GM21515 (cell line): ENCODE results near the gene MYCBPAP.

Experiments
- ATAC-seq: cut with Tn5 transposase; IDR thresholded peaks from one replicate; pipeline ENCODE4 v1.9.1; 2021; ENCODE audit not compliant: unreplicated experiment

MYCBPAP gene

DNA sequence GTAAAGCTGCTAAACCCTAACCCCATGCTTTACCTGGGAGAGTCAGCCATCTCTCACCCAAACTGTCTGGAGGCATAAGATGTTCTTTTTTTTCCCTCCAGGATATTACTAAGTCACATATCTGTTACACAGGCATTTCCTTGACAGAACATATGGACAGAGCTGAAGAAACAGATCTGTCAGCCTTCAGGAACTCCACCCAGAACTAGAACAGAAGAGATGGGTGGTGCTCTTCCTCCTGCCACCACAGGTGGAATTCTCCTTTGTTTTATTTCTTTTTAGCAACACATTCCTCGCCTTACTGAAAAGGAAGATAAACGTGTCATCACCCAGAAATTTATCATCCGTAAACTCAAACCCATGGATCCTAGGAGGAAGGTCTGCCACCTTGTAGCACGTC lies 8.8 kb downstream of the MYCBPAP start:
- no peak for ATAC-seq

DNA sequence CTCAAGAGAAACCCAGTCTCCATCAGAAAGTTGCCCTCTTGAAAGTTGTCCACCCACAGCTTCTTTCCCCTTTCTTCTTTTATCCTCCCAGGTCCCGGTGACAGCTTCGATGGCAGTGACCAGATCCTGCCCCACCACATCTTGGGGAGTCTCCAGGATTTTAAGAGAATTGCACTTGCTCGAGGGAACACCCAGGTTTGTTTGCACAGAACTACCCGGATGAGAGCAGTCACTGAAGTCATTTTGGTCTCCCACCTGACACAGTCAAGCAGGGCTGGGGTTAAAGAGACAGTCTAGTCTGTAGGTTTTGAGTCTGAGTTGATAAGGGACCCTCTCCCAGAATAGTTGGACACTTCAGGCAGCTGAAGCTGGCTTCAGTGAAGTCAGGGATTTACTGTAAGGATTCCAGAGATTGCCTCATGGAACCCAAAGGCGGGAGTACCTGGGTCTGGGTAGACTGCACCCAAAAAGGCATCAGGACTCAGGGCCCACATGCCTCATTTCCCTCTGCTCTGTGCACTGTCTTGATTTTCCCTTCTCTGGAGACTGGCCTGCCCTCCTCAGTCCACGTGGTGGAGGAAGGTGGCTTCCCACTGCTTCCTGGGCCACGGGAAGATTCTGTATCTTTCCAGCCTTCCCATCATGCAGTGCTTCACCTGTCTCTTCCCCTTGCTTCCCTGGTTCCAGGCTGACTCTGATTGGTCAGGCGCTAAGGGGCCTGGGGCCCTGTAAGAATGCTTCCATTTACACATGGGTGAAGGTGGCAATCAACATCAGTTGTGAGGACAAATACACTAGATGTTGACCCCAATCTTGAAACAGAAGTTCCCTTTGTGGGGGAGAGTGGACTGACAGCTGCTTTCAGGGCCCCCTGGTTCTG lies 9.5 kb downstream of the MYCBPAP start:
- no peak for ATAC-seq

DNA sequence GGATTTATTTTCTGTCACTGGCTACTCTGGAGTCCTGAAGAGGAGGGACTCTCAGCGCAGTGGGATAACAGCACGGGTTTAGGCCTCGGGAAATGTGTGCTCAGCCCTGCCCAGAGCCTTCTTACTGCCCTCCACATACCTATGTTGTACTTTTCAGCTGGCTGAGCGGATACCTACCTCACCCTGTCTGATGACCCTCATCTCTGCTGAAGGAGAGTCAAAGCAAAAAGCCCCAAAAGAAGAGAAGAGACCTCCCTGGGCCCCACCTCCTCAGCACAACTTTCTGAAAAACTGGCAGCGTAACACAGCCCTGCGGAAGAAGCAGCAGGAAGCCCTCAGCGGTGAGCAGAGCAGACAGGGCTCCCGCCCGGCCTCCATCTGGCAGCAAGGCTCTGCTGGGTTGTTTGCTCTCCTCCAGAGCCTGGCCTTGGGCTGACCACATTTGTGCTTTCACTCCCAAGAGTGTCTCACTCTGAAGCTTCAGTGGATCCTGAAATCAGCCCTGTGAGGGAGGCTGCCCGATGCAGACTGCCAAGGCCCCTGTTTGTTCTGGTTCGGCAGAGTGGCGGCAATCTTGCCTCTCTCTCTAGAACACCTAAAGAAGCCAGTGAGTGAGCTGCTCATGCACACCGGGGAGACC lies 10.3 kb downstream of the MYCBPAP start:
- no peak for ATAC-seq

DNA sequence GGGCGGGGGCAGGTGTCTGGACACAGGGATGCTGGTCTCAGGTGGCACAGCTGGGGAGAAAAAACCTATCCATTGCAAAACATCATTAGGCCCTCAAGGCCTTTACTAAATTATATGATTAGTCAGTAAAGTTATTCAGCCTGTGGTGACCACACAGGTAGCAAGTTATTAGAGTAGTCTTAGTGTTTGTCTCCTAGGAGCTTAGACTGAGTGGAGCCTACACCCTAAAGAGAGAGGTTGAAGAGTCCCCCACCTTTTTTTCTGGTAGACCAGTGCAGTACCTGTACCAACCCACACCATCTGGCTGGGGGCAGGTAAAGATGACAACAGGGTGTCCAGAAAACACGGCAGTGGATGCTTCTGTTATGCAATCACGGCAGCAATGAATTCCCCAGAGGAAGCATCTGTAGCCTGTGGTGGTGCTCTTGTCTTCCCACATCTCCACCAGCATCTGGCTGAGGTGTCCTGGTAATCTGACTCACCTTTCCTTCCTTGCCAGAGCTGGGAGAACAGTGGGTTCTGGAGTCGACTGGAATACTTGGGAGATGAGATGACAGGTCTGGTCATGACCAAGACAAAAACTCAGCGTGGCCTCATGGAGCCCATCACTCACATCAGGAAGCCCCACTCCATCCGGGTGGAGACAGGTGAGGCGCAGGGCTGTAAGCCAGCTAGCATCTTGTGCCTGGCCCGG lies 11.0 kb downstream of the MYCBPAP start:
- ATAC-seq: no peak

DNA sequence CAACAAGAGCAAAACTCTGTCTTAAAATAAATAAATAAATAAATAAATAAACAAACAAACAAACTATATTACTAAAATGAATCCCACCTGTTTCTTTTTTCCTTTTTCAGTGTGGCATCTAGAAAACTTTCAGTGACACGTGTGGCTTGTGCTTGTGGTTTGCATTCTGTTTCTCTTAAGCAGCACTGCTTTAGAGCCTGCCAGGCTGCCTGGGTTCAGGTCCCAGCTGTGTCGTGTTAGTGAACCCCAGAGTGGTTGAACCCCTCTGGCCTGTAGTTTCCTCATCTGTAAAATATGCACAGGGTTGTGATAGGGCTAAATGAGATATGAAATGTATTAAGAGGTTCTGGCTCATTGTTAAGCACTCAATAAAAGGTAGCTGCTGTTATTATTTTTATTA lies 12.2 kb downstream of the MYCBPAP start:
- ATAC-seq: no peak

DNA sequence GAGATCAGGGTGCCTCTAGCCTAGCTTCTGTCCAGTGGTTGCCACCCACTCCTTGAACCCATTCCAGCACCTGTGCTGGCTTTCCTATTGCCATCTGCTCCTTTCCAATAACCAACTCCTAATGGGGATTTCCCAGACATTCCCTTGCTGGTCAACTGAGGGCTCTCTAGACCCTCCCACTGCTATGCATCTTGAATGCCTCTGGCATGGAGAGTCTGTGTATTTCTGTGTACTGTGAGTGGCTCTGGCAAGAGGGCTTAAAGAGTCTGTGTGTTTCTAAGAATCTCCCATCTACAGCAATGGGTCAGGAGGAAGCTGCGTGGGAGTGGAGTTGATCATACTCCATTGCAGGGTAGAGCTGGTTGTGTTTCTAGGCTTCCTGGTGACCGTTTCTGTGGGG lies 13.3 kb downstream of the MYCBPAP start:
- no peak for ATAC-seq

DNA sequence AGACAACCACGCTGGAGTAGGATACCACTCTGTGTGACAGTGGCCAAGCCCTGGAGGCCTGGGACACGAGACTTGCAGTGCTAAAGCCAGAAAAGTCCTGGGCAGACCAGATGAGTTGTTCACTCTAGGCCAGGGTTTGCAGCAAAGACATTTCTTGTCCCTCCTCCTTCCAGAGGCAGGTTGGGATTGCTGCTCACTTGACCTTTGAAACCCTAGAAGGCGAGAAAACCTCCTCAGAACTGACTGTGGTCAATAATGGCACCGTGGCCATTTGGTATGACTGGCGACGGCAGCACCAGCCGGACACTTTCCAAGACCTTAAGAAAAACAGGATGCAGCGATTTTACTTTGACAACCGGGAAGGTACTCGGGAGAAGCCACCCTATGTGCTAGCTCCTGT lies 14.5 kb downstream of the MYCBPAP start:
- ATAC-seq: no peak

DNA sequence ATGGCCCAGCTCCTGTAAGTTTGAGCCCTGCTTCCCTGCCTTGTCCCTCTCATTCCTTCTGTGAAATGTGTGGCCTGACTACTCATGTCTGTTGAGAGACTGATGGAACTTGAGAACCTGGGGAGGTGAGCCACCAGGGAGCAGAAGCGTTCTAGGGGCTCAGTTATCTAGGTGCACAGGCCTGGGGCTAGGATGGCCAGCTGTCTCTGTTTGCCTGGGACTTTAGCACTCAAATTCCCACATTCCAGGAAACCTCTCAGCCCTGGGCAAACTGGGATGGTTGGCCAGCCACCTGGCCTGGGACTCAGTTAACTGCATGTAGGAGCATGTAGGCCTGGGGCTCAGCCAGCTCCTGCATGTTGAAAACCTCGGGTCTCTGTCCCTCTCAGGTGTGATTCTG lies 15.0 kb downstream of the MYCBPAP start:
- no peak for ATAC-seq

DNA sequence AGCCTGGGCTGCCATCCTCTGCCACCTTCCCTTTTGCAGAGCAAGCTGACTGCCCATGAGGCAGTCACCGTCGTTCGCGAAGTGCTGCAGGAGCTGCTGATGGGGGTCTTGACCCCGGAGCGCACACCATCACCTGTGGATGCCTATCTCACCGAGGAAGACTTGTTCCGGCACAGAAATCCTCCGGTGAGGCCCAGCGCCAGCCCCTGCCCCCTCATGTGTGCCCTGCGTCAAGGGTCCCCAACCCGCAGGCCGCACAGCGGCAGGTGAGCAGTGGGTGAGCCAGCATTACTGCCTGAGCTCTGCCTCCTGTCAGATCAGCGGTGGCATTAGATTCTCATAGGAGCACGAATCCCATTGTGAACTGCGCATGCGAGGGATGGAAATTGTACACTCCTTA lies 16.6 kb downstream of the MYCBPAP start:
- ATAC-seq: no peak

DNA sequence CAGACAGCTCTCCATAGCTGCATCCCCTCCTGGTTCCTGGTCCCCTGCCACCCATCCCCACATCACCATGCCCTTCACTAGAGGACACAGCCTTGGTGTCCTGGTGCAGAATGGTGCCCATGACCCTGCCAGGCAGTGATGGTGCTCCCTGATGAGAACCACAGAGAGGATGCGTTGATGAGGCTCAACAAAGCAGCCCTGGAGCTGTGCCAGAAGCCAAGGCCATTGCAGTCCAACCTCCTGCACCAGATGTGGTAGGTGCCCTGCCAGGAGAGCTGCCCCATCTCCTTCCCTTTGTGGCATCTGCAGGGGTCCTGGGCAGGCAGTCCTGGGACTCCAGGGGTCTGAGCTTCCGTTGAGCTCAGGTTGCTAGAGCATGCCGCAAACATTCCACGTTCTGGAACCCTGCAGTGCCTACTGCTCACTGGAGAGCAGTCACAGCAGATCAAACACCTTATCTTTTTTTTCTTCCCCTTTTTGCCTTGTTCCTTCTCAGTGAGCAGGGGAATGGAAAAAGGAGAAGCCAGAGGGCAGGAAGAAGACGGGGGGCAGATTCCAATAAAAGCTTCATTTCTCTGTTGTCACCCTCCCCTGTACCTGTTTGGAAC lies 19.0 kb downstream of the MYCBPAP start:
- no peak for ATAC-seq

DNA sequence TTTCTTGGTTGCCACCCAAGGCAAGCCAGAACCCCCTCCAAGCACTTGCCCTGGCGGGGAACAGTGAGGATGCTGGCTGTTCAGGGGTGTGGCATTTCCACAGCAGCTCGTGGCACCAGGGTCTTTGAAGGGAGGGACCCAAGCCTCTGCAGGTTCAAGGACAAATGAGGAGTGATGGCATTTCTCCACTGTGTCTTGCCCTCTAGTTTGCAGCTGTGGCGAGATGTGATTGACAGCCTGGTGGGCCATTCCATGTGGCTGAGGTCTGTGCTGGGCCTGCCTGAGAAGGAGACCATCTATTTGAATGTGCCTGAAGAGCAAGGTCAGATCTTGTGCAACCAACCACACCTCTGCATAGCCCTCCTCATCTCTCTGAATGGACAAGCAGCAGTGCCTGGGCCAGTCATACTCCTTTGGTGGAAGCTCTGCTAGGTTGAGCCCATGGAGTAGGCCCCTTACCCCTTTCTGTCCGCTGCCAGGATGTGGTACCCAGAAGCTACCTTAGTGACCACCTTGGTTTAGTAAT lies 19.8 kb downstream of the MYCBPAP start:
- ATAC-seq: no peak

DNA sequence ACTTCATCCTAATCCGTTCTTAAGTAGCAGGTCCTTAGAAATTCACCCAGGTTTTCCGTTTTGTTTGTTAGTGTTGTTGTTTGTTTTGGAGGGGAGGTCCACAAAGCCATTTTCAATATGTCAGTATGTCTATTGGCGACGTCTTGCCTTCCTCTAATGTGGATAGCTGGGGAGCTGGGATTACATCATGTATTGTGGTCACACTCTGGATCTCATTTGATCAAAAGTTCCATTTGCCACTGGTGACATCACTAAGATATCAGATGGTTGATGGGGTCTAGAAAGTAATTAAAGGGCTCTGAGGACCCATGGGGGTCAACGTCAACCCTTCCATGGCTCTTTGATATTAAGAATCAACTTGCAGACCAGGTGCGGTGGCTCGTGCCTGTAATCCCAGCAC lies 21.6 kb downstream of the MYCBPAP start:
- no peak for ATAC-seq

DNA sequence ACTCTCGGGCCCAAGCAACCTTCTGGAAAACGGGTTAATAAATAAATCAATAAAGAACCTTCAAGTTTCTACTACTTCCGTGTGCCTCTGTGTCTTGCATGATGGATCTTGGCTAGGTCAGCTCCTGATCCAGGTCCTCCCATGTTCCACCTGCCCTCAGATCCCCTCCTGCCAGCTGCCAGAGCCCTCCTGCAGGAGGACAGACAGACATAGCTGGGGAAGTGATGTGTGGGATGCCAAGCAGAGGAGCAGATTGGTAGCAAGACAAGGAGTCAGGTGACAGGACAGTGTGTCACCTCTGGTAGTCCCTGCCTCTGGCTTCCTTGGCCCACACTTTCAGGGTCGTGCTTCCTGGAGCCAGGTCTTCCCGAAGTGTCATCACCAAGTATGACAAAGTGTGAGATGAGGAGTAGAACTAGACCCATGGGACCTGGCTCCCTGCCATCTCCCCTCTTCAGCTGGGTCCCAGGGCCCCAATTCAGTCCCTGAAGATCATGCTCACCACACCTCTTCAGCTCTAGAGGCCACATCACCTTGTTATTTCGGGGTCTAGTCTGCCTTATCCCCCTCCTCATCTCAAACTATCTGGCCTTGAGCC lies 23.3 kb downstream of the MYCBPAP start:
- ATAC-seq: no peak

DNA sequence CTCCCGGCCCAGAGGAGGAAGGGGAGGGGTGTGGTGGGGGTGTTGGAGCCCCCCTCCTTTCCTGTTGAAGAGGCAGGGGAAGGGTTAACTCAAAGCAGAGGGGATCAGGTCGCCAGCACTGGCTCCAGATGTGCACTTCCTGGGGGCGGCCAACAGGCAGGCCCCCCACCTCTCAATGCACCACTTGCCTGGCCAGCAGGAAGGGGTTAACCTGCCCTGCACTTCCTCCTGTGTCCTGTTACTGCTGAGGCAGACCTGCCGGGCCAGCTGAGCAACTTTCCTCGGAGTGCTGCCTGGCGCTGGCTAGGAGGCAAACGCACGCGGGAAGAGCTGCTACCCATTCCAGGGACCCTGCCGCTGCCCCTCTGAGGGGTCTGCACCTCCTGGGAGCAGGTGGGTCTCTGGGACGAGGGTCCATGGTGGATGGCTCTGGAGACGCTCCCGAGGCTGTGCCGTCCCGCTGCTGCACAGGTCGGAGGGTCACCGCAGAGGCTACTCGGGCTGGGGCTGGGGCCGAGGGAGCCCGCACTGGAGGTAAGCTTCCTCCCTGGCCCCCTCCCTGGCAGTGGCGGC lies 24.3 kb downstream of the MYCBPAP start, which contains the start of gene EPN3:
Gene EPN3 (plus strand): TSS at position 284 of the 573 bp plus-strand sequence. CDS start 3,822 bp downstream, outside the sequence.
- ATAC-seq: no peak

DNA sequence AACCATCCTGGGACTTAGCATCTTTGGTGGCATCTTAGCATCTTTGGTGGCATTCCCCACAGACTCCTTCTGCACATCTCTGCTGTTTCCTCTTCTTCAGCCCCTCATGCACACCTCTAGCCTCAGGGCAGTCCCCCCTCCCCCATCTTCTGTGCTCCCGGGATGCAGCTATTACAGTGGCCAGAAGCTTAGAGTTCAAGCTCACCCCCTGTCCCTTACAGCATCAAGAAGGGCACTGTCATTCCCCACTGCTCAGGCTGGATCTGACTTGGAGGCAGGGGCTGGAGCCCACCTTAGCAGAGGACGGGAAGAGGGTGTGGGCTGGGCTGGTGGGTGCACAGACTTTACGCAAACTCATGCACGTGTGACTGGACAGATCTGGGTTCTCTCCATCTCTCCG lies 24.9 kb downstream of the MYCBPAP start:
- ATAC-seq: no peak

DNA sequence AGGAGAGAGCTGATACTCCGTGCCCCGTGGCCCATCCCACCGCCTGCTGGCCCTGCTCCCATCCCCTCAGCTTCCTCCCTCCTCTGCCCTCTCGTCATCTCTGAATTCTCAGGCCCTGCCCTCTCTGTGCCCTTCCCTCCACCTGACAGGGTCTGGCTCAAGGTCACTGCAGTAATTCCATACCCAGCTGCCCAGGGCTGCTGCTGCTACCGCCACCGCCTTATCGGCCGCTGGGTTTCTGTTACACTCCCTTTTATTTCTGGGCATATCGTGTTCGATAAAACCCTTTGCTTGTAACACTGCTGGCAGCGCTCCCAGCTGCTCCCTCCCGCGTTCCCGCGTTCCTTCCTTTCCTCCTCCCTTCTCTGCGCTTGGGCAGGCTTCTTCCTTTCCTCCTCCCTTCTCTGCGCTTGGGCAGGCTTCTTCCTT lies 25.5 kb downstream of the MYCBPAP start:
- no peak for ATAC-seq

DNA sequence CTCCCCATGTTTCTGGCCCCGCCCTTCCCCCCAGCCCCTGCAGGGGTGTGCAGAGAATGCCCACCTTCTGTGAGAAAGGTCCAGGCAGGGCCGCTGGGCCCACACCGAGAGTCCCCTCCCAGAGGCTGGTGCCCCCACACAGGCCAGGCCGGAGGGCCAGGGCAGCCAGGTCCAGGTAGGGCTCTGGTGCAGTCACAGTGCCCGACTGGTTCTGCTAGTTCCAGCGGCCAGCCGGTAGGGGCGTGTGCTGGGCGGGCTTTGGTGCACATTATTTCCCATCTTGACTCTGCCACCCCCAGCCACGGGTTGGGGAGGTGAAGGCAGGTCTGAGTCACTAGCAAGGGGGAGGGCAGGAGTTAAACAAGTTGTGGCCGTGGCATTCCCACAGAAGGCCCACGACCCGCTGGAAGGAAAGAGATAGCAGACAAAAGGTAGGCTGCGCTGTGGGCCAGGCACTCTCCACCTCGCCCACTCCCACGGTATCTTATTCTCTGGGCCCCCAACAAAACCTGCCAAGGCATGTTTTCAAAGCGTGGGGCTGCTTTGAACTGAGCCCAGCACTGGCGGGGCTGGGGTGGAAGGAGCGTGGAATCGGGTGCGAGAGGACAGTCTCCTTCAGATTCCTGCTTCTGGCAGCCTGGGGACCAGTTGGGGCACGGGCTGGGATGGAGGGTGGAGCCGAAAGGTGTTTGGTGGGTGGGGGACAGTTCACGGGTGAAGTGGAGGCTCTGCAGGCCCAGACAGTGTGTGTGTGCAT lies 26.2 kb downstream of the MYCBPAP start:
- no peak for ATAC-seq

DNA sequence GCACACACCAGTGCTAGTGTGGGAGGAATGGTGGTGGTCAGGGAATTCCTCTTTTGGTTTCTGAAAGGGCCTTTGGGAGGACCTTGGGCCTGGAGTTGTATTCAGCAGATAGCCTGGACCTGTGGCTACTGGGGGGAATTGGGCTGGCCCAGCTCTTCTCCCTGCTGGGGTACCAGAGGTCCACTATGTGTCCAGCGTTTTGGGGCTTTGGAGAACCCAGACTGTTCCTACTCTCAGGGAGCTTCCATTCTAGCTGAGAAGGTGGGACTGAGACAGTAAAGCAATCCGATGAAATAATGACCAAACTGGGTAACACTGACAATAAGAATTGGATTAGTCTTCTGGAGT lies 26.7 kb downstream of the MYCBPAP start:
- ATAC-seq: no peak

DNA sequence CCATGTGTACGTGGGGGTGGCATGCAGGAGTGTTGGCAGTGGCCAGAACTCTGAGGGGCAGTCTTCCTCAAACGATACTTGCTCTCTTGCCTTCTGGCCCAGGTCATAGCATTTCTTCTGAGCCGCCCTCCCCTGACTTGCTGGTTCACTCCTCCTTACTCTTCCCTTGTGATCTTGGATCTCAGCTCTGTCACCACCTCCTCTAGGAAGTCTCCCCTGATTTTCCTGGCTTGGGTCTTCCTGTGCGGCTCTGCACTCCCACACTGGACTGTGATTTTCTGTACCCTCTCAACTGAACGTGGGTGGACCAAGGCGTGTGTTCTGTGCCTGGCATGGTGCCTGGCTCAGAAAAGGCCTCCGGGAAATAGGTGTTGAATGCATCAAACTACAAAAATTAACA lies 27.2 kb downstream of the MYCBPAP start:
- ATAC-seq: no peak
